ENCODE data around the gene SEC14L3.

The SEC14L3 gene

DNA sequence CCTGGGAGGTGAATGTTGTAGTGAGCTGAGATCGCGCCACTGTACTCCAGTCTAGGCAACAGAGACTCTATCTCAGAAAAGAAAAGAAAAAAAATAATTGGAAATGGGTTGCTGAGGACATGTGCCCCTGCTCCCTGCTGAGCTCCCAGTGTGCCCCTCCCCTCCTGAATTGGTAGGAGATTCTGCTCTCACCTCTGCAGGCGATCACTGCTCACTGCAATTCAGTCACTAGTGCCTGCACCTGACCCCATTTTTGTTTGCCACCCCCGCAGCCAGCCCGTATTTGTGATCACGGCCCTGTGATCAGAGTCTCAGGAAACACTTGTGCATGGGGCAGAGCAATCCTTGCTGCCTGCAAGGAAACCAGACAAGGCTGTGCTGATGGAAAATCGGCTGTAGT, 16.3 kb upstream of the SEC14L3 start:
- H3K27me3 ChIP-seq (replicated peaks; ENCODE audit: control insufficient read depth, insufficient read depth, low read length, poor library complexity, severe bottlenecking): no peaks in the 10 kb centered on the region
- no peaks in the 10 kb centered on the region for H3K9me3 ChIP-seq (ENCODE audit: control insufficient read depth, low read length)
- H3K4me3 ChIP-seq (ENCODE audit: insufficient read depth, low read depth, low read length, poor library complexity, severe bottlenecking): no peak overlapping the region
- no peak overlapping the region for H3K27ac ChIP-seq (ENCODE audit: insufficient read depth, low read length, poor library complexity, severe bottlenecking)
- no peak for DNase-seq
- H3K4me1 ChIP-seq (ENCODE audit: control insufficient read depth, insufficient read depth, low read length, poor library complexity, severe bottlenecking): no peaks in the 10 kb centered on the region
- H3K36me3 ChIP-seq (ENCODE audit: control insufficient read depth, insufficient read depth, low read length): no peaks in the 10 kb centered on the region

DNA sequence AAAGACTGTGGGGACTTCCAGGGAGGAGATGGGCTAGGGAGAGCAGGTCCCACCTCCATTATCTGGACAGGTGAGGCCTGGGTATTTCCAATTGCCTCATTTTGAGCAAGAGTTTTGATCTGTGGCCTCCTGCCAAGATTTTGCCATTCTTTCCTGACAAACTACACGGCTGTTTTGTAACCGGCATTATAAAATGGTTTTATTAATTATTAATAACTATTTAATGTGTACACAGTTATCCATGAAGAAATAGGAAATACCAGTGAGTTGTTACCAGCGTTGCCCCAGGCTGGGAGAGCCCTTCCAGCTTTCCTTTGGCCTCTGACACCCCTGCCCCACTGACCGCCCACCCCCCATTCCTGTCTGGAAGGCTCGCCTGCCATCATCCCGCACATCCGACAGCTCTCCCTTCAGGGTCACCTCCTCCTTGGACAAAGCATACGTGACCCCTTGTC, 14.9 kb upstream of the SEC14L3 start:
- Histone ChIP-seq H3K36me3 (ENCODE audit: control insufficient read depth, insufficient read depth, low read length) (no peaks in the 10 kb centered on the region), H3K4me3 (ENCODE audit: insufficient read depth, low read depth, low read length, poor library complexity, severe bottlenecking) (no peak overlapping the region), H3K27ac (ENCODE audit: insufficient read depth, low read length, poor library complexity, severe bottlenecking) (no peak overlapping the region), H3K27me3 (replicated peaks; ENCODE audit: control insufficient read depth, insufficient read depth, low read length, poor library complexity, severe bottlenecking) (no peaks in the 10 kb centered on the region), H3K4me1 (ENCODE audit: control insufficient read depth, insufficient read depth, low read length, poor library complexity, severe bottlenecking) (no peaks in the 10 kb centered on the region), H3K9me3 (ENCODE audit: control insufficient read depth, low read length) (no peaks in the 10 kb centered on the region)
- DNase-seq: no peak

DNA sequence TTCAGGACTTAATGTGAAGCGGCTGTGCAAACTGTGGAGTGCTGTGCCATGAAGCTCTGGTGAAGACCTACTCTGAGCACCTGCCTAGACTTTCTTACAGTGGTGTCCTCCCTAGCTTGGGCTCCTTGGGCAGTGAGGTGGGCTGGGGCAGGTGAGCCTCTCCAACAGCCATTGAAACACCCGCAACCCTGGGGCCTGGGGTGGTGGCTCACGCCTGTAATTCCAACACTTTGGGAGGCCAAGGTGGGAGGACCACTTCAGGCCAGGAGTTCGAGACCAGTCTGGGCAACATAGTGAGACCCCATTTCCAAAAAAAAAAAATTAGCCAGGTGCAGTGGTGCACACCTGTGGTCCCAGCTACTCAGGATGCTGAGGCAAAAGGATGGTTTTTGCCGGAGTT, 14.3 kb upstream of the SEC14L3 start:
- no peak overlapping the region for H3K4me3 ChIP-seq (ENCODE audit: insufficient read depth, low read depth, low read length, poor library complexity, severe bottlenecking)
- no peaks in the 10 kb centered on the region for H3K4me1 ChIP-seq (ENCODE audit: control insufficient read depth, insufficient read depth, low read length, poor library complexity, severe bottlenecking)
- H3K27me3 ChIP-seq (replicated peaks; ENCODE audit: control insufficient read depth, insufficient read depth, low read length, poor library complexity, severe bottlenecking): no peaks in the 10 kb centered on the region
- DNase-seq: no peak
- no peak overlapping the region for H3K27ac ChIP-seq (ENCODE audit: insufficient read depth, low read length, poor library complexity, severe bottlenecking)
- H3K9me3 ChIP-seq (ENCODE audit: control insufficient read depth, low read length): no peaks in the 10 kb centered on the region
- no peaks in the 10 kb centered on the region for H3K36me3 ChIP-seq (ENCODE audit: control insufficient read depth, insufficient read depth, low read length)

DNA sequence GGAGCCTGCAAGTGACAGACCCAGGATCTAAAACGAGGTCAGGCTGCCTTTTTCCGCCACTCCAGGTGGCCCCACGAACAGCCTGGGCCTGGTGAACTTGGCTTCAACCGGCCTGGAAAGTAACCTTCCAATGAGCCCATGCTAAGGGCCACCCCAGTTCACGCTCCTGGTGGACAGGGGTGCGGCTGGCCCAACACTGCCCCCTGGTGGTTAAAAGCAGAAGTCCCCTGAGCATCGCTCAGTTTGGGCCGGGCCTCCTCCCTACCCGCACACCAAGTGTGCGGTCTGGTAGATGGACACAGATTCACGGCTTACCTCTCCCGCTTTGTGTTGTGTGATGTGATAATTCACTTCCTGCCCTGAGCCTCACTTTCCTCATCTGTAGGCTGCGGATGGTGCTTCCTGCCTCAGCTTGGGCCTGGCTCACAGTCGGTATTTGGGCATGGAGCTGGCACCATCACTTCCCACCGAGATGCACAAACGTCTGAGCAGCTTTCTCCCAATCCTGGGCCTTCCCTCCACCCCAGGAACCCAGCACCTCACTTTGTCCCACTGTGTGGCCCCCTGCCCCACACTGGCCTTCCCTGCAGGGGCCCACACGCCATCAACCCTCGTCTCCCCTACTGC, 13.7 kb upstream of the SEC14L3 start:
- peak; percentile 52 to 66 (median 57) for DNase-seq
- no peaks in the 10 kb centered on the region for H3K4me1 ChIP-seq (ENCODE audit: control insufficient read depth, insufficient read depth, low read length, poor library complexity, severe bottlenecking)
- H3K36me3 ChIP-seq (ENCODE audit: control insufficient read depth, insufficient read depth, low read length): no peaks in the 10 kb centered on the region
- no peaks in the 10 kb centered on the region for H3K27me3 ChIP-seq (replicated peaks; ENCODE audit: control insufficient read depth, insufficient read depth, low read length, poor library complexity, severe bottlenecking)
- H3K9me3 ChIP-seq (ENCODE audit: control insufficient read depth, low read length): no peaks in the 10 kb centered on the region
- no peak overlapping the region for H3K4me3 ChIP-seq (ENCODE audit: insufficient read depth, low read depth, low read length, poor library complexity, severe bottlenecking)
- no peak overlapping the region for H3K27ac ChIP-seq (ENCODE audit: insufficient read depth, low read length, poor library complexity, severe bottlenecking)

DNA sequence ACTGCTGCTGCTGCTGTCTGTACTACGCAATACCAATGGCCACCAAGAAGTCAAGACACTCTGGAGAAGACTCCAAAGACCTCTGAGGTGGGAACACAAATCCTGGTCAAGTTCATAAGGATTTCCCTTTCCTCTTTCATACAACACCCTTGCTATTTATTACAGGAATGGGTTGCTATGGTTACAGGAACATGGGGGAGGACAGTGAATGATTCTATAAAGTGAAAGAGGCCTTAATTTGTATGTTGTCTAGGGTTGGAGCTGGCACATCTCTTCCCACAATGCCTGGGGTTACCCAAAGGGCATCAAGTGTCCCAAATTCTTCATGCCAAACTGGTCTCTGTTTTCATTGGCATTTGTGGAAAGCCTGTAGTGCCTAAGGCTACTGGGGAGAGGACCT, 11.4 kb upstream of the SEC14L3 start:
- H3K4me1 ChIP-seq (ENCODE audit: control insufficient read depth, insufficient read depth, low read length, poor library complexity, severe bottlenecking): no peaks in the 10 kb centered on the region
- H3K9me3 ChIP-seq (ENCODE audit: control insufficient read depth, low read length): no peaks in the 10 kb centered on the region
- no peak overlapping the region for H3K27ac ChIP-seq (ENCODE audit: insufficient read depth, low read length, poor library complexity, severe bottlenecking)
- no peak overlapping the region for H3K4me3 ChIP-seq (ENCODE audit: insufficient read depth, low read depth, low read length, poor library complexity, severe bottlenecking)
- no peaks in the 10 kb centered on the region for H3K36me3 ChIP-seq (ENCODE audit: control insufficient read depth, insufficient read depth, low read length)
- no peak for DNase-seq
- no peaks in the 10 kb centered on the region for H3K27me3 ChIP-seq (replicated peaks; ENCODE audit: control insufficient read depth, insufficient read depth, low read length, poor library complexity, severe bottlenecking)

DNA sequence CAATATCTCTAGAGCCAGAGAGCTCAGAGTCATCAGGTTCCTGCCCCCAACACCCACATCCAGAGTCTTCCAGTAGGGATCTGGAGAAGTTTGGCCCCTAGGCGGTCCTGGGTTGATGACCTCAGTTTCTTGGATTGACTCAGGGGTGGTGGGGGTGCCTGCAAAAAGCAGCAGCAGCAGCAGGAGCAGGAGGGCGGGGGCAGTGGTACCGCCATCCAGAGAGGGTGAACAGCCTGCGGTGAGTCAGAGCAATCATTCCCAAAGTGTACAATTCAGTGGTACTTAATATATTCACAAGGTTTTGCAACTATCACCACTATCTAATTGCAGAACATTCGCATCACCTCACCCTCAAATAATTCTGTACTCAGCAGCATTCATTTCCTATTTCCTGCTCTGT, 9.9 kb upstream of the SEC14L3 start:
- H3K4me1 ChIP-seq (ENCODE audit: control insufficient read depth, insufficient read depth, low read length, poor library complexity, severe bottlenecking): no peaks in the 10 kb centered on the region
- H3K9me3 ChIP-seq (ENCODE audit: control insufficient read depth, low read length): no peaks in the 10 kb centered on the region
- no peak for DNase-seq
- H3K4me3 ChIP-seq (ENCODE audit: insufficient read depth, low read depth, low read length, poor library complexity, severe bottlenecking): no peak overlapping the region
- no peaks in the 10 kb centered on the region for H3K27me3 ChIP-seq (replicated peaks; ENCODE audit: control insufficient read depth, insufficient read depth, low read length, poor library complexity, severe bottlenecking)
- no peaks in the 10 kb centered on the region for H3K36me3 ChIP-seq (ENCODE audit: control insufficient read depth, insufficient read depth, low read length)
- H3K27ac ChIP-seq (ENCODE audit: insufficient read depth, low read length, poor library complexity, severe bottlenecking): no peak overlapping the region

DNA sequence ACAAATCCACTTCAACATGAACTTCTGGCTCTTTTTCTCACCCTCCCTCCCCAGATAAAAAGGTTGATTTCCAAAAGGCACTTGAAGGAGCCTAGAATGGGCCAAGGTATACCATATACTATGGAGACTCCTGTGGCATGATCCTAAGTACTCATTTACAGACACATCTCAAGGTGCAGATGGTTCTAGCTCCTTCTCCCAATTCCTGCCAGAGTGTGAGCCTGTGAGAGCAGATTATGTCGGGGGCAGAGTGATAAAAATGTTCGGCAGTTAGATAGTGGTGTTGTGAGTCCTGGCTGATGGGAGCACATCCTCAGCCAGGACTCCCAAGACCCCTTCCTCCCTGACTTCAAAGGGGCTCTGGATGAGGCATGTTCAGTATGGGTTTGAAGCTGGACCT, 8.2 kb upstream of the SEC14L3 start:
- no peaks in the 10 kb centered on the region for H3K36me3 ChIP-seq (ENCODE audit: control insufficient read depth, insufficient read depth, low read length)

DNA sequence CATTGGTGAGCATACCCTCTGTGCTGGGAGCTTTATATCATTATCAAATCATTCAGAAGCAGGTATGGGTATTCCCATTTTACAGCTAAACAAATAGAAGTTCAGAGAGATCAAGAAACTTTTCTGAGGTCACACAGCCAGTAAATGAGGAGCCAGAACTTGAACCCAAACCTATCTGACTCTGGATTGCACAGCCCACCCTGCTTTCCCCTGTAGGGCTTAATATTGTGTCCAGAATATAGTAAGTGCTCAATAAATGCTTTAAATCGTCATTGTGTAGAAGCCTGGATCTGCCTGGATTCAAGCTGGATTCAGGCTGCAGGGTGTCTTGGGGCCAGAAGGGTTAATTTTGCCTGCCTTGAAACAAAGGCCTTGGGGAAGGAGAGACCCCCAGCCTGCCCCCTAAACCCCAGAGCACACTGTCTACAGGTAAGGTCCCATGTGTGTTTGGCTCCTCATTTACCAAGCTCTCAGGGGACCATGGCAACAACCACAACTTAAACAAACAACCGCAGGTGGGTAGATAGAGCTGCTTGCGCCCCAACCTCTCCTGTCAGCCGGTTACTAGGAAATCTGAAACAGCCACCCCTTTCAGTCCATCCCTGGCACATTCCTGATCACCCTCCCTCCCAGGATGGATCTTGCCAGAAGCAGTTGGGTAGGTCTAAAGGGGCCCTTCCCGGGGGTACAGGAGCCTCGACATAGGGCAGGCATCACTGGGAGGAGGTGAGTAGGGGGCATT, 3.0 kb upstream of the SEC14L3 start:
- Histone ChIP-seq H3K4me1 (ENCODE audit: control insufficient read depth, insufficient read depth, low read length, poor library complexity, severe bottlenecking) (no peaks in the 10 kb centered on the region), H3K4me3 (ENCODE audit: insufficient read depth, low read depth, low read length, poor library complexity, severe bottlenecking) (no peak overlapping the region), H3K27ac (ENCODE audit: insufficient read depth, low read length, poor library complexity, severe bottlenecking) (no peak overlapping the region), H3K9me3 (ENCODE audit: control insufficient read depth, low read length) (no peaks in the 10 kb centered on the region), H3K36me3 (ENCODE audit: control insufficient read depth, insufficient read depth, low read length) (no peaks in the 10 kb centered on the region), H3K27me3 (replicated peaks; ENCODE audit: control insufficient read depth, insufficient read depth, low read length, poor library complexity, severe bottlenecking) (peaks cover 4% of the 10 kb centered on the region)
- peak in 2 of 3 donors; percentile 22 to 27 for DNase-seq

More for the DNA sequence above, 8.2 kb upstream of the SEC14L3 start:
- DNase-seq: no peak
- no peaks in the 10 kb centered on the region for H3K4me1 ChIP-seq (ENCODE audit: control insufficient read depth, insufficient read depth, low read length, poor library complexity, severe bottlenecking)
- H3K27ac ChIP-seq (ENCODE audit: insufficient read depth, low read length, poor library complexity, severe bottlenecking): no peak overlapping the region
- no peak overlapping the region for H3K4me3 ChIP-seq (ENCODE audit: insufficient read depth, low read depth, low read length, poor library complexity, severe bottlenecking)
- no peaks in the 10 kb centered on the region for H3K27me3 ChIP-seq (replicated peaks; ENCODE audit: control insufficient read depth, insufficient read depth, low read length, poor library complexity, severe bottlenecking)
- H3K9me3 ChIP-seq (ENCODE audit: control insufficient read depth, low read length): no peaks in the 10 kb centered on the region

DNA sequence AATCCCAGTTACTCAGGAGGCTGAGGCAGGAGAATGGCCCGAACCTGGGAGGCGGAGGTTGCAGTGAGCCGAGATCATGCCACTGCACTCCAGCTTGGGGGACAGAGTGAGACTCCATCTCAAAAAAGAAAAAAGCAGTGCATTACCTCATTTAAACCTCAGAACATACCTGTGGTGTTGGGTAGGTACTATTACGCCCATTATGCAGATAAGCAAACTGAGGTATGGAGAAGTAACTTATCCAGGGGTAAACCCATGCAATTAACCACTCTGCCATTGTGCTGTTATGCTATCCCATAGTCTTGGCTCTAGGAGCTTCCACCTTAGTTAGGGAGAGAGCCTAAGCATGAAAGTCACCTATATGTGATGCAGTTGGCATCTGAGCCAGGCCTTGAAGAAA, 2.3 kb upstream of the SEC14L3 start:
- Histone ChIP-seq H3K27me3 (replicated peaks; ENCODE audit: control insufficient read depth, insufficient read depth, low read length, poor library complexity, severe bottlenecking) (peaks cover 6% of the 10 kb centered on the region), H3K9me3 (ENCODE audit: control insufficient read depth, low read length) (no peaks in the 10 kb centered on the region), H3K4me3 (ENCODE audit: insufficient read depth, low read depth, low read length, poor library complexity, severe bottlenecking) (no peak overlapping the region), H3K4me1 (ENCODE audit: control insufficient read depth, insufficient read depth, low read length, poor library complexity, severe bottlenecking) (no peaks in the 10 kb centered on the region), H3K36me3 (ENCODE audit: control insufficient read depth, insufficient read depth, low read length) (no peaks in the 10 kb centered on the region), H3K27ac (ENCODE audit: insufficient read depth, low read length, poor library complexity, severe bottlenecking) (no peak overlapping the region)
- DNase-seq: no peak

DNA sequence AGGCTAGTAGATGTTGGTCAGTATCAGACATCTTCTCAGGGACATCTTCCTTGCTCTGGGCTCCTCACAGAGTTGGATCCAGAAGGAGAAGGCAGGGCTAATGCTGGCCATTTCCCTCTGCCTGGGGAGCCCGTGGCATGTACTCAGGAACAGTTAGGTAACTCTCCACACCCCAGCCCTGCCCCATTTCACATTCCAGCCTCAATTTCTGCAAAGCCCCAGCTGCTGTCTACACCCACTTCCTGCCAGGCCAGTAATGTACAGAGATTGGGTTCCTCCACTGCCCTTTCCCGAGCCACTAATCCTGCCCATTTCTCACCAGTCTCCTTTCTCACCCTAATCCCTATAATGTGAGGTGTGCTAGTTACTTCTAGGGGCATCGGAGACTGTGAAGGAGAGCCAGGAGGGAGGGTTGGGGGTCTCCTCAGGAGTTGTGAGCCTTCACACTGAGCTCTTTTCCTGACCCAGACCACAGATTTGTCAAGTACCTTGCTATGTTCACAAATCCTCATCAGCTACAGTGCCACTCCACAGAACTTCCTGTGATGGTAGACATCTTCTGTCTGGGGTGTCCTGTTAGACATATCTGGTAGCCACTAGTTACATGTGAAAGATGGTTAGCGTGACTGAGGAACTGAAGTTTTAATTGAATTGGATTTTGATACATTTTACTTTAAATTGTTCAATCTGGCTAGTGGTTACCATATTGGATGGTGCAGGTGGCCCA, 1.3 kb upstream of the SEC14L3 start:
- peaks cover 6% of the 10 kb centered on the region for H3K27me3 ChIP-seq (replicated peaks; ENCODE audit: control insufficient read depth, insufficient read depth, low read length, poor library complexity, severe bottlenecking)
- H3K27ac ChIP-seq (ENCODE audit: insufficient read depth, low read length, poor library complexity, severe bottlenecking): no peak overlapping the region
- H3K36me3 ChIP-seq (ENCODE audit: control insufficient read depth, insufficient read depth, low read length): no peaks in the 10 kb centered on the region
- no peak for DNase-seq
- H3K9me3 ChIP-seq (ENCODE audit: control insufficient read depth, low read length): no peaks in the 10 kb centered on the region
- no peak overlapping the region for H3K4me3 ChIP-seq (ENCODE audit: insufficient read depth, low read depth, low read length, poor library complexity, severe bottlenecking)
- H3K4me1 ChIP-seq (ENCODE audit: control insufficient read depth, insufficient read depth, low read length, poor library complexity, severe bottlenecking): no peaks in the 10 kb centered on the region

Data from effector memory CD4-positive, alpha-beta T cell (primary cell).